Effector CD4-positive, alpha-beta T cell (primary cell): ENCODE data around the gene ATF7.
"Not testable (repeated sequence)": the region's sequence is repeated elsewhere in the genome, so short reads cannot be mapped to it uniquely, and the experiment has no call there.

ENCODE experiments used
- DNase-seq: peaks from one replicate; pipeline ENCODE4 v3.0.0-alpha.2; 2020

ATF7 gene

GRCh38 chr12:53594897-53595615 is 31.1 kb downstream of the ATF7 start:
- DNase-seq = no peak

- DNase-seq = no peak
These were observed 32.5 kb downstream of the ATF7 start for GRCh38 chr12:53593707-53594106.

- DNase-seq = no peak
These were observed 33.2 kb downstream of the ATF7 start for GRCh38 chr12:53593031-53593430.

- no peak for DNase-seq
These were observed 33.8 kb downstream of the ATF7 start for GRCh38 chr12:53592426-53592825.

GRCh38 chr12:53591301-53592206 is 34.6 kb downstream of the ATF7 start:
- DNase-seq = no peak

- DNase-seq = no peak
These were observed 35.5 kb downstream of the ATF7 start for GRCh38 chr12:53590652-53591051.

- DNase-seq = no peak
These were observed 36.3 kb downstream of the ATF7 start for GRCh38 chr12:53589915-53590314.

- DNase-seq = no peak
These were observed 36.8 kb downstream of the ATF7 start for GRCh38 chr12:53589423-53589822.

GRCh38 chr12:53588123-53588522 is 38.1 kb downstream of the ATF7 start:
- no peak for DNase-seq

GRCh38 chr12:53586745-53587144 is 39.4 kb downstream of the ATF7 start:
- DNase-seq = no peak

GRCh38 chr12:53585448-53586125 is 40.6 kb downstream of the ATF7 start:
- DNase-seq = no peak

GRCh38 chr12:53579545-53579955 is 46.6 kb downstream of the ATF7 start:
- no peak for DNase-seq

- no peak for DNase-seq
These were observed 47.4 kb downstream of the ATF7 start for GRCh38 chr12:53578783-53579182.

GRCh38 chr12:53577941-53578352 is 48.2 kb downstream of the ATF7 start:
- DNase-seq = no peak

- DNase-seq = no peak
These were observed 50.5 kb downstream of the ATF7 start for GRCh38 chr12:53575502-53576249.

- DNase-seq = no peak
These were observed 53.9 kb downstream of the ATF7 start for GRCh38 chr12:53572134-53572758.

GRCh38 chr12:53571295-53571694 is 54.9 kb downstream of the ATF7 start:
- no peak for DNase-seq

GRCh38 chr12:53568809-53569557 is 57.2 kb downstream of the ATF7 start:
- DNase-seq = no peak

GRCh38 chr12:53567961-53568808 is 58.0 kb downstream of the ATF7 start:
- DNase-seq = no peak

GRCh38 chr12:53565376-53565775 is 60.8 kb downstream of the ATF7 start:
- not testable (repeated sequence) for DNase-seq
